ENCODE data around the gene HLA-B.
"Not testable (repeated sequence)": the region's sequence is repeated elsewhere in the genome, so short reads cannot be mapped to it uniquely, and the experiment has no call there.

The HLA-B gene

GRCh38 chr6:31381666-31382065 is 24.7 kb upstream of the HLA-B start:
- no peak for DNase-seq

DNA sequence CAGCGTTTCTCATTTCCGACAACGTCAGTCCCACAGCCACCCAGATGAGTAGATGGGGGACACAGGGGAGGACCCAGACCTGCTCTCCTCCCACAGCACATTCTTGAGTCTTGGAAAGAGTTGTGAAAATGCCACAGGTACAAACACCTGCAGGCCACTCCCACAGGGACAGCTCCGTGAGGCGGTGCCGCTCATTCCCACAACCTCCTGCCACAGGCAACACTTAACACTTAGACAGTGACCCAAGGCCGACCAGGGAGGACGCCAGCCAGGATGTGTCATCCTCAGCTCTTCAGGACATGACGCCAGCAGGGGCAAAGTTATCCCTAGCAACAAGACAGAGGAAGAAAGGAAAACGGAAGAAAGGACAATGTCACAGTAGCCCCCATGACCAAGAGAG is 22.9 kb upstream of the HLA-B start:
- no peak for DNase-seq

DNA sequence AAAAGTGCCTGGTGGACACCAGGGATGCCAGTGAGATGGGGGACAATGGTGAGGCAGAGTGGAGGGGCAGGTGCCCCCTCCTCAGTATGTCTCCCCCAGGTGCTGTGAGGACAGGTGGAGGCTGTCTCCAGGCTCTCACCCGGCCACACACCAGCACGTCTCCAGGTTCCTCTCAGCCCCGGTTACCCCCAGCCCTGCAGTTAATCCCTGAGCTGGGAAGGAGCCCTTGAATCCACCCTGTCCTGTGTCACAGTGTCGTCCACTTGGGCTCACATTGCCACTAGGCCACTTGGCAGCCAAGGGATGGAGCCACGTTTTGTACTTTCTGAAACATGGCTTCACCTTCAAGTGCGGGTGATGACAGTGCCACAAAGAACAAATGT is 21.7 kb upstream of the HLA-B start:
- no peak for DNase-seq

GRCh38 chr6:31378062-31378720 is 21.2 kb upstream of the HLA-B start:
- no peak for DNase-seq

GRCh38 chr6:31377029-31377428 is 20.1 kb upstream of the HLA-B start:
- DNase-seq, result no peak

DNA sequence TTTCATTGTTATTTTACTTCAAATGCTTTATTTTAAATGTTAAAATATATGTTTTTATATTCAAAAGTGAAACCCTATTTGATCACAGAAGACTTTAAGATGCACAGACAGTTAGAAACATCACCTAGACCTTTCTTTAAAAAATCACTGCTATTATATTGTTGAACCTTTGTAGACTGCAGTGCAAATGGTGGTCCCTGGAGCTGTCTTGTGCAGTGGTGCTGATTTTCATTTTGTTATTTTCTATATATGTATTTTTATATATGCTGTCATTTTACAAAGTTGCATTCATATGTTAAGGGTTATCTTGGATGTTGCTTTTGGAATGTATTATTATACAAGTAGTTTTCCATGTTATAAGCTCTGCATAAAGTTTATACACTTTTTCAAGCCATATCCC is 18.7 kb upstream of the HLA-B start:
- DNase-seq, result no peak

- DNase-seq, result not testable (repeated sequence)
Observed at GRCh38 chr6:31374118-31374517, 17.1 kb upstream of the HLA-B start.

DNA sequence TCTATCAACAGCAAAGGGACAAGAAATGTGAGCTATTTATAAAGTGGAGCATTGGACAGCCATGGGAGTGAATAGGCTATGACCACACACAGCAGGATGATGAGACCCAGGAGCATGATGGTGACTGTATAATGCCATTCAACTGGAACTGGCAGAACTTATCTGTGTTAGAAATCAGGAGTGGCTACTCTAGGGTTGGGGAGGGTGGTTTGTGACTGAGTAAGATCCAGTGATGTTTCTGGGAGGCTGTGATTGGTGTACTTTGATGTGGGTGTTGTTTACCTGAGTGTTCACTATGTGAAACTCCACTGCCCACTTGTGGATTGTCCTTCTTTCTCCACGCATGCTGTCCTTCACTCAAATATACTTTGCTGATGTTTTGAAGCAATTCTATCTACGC is 11.5 kb upstream of the HLA-B start:
- DNase-seq, result peak; percentile 21

DNA sequence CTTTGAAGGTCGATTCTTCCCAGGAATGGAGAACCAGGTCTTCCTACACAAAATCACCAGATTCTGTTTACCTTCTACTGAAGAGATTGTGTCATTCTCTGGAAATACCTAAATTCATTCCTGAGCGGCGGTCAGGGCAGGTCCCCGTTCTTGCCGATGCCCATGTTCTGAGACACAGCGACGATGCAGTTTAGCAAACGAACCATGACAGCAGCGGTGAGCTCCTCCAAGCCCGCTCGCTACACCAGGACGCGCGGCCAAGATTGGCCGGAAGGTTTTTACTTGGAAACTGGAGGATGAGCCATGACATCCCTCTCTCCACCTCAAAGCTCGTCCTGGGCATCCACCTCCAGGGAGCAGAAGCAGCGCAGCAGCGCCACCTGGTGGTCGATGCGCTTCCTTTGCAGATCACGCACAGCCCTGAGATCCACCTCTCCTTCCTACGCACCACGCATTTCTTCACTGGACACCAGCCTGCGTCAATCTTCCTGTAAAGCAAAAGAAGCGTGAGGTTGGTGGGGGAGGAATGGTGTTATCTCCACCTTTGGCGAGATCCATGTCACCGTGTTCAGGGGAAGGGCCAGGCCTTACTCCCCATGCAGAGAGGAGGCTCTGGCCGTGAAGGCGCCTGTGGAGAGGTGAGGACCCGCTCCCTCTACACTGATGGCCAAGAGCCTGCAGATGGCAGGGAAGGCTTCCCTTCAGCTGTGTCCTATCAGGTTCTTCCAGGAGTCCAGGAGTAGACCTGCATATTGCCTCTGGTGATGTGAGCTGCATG is 9.9 kb upstream of the HLA-B start:
- DNase-seq, result peak; percentile 74

DNA sequence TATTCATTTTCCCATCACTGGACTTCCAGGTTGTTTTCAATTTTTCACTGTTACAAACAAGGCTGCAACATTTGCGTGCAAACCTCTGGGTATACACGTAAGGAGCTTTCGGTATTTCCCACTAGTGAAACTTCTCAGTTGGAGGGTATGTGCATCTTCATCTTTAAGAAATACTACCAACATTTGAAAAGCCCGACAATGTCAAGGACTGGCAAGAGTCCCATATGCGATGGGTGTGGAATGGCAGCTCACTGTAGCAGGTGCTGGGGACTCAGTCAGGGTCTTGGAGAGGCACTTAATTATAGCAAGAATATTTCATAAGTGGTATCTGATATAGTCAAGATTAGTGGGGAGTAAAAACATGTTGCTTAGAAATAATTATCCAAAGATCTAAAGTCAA is 8.9 kb upstream of the HLA-B start:
- DNase-seq, result no peak

- DNase-seq, result no peak
Observed at GRCh38 chr6:31363811-31364210, 6.8 kb upstream of the HLA-B start.

GRCh38 chr6:31362751-31363150 is 5.8 kb upstream of the HLA-B start:
- no peak for DNase-seq

DNA sequence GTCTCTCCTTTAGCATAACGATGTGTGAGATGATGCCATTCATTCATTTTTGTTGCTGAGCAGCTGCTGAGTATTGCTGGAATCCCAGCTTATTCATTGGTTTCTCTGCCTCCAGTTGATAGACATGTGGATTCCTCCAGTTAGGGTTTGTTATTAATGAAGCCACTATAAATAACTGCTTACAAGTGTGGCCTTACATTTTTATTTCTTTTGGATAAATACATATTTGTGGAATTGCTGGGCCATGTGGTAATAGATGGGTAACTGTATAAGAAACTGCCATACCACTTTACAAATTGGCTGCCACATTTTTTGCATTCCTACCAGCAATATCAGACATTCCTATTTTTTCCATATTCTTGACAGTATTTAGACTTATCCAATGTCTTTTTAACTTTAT is 2.6 kb upstream of the HLA-B start:
- DNase-seq, result no peak

DNA sequence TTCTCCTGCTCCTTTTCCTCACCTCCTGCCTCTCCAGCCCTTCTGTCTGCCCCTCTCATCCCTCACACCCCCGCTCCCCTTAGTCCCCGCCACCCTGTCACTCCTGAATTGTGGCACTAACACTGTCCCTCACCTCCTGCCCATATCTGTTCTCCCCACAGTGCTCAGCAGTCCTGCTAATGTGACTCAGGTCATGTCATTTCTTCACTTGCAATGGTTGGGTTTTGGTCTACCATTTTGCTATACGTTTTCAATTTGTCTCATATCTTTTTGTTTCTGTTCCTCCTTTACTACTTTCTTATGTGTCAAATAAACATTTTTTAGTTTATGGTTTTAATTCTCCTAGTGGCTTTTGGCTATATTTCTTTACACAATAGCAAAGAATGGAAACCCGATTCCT is 1.3 kb upstream of the HLA-B start:
- no peak for DNase-seq

GRCh38 chr6:31357886-31358285 is 907 bp upstream of the HLA-B start:
- DNase-seq, result no peak

DNA sequence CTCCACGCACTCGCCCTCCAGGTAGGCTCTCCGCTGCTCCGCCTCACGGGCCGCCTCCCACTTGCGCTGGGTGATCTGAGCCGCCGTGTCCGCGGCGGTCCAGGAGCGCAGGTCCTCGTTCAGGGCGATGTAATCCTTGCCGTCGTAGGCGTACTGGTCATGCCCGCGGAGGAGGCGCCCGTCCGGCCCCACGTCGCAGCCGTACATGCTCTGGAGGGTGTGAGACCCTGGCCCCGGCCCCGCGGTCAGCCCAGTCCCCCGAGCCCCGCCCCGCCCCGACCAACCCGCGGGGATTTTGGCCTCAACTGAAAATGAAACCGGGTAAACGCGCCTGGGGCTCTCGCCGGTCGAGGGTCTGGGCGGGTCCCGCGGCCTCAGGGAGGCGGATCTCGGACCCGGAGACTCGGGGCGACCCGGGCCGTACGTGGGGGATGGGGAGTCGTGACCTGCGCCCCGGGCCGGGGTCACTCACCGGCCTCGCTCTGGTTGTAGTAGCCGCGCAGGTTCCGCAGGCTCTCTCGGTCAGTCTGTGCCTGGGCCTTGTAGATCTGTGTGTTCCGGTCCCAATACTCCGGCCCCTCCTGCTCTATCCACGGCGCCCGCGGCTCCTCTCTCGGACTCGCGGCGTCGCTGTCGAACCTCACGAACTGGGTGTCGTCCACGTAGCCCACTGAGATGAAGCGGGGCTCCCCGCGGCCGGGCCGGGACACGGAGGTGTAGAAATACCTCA is 598 bp downstream of the HLA-B start:
- DNase-seq, result no peak

- DNase-seq, result no peak
Observed at GRCh38 chr6:31355583-31355948, 1.4 kb downstream of the HLA-B start.

- DNase-seq, result no peak
Observed at GRCh38 chr6:31354864-31355582, 2.0 kb downstream of the HLA-B start.

GRCh38 chr6:31354158-31354863 is 2.7 kb downstream of the HLA-B start:
- no peak for DNase-seq

DNA sequence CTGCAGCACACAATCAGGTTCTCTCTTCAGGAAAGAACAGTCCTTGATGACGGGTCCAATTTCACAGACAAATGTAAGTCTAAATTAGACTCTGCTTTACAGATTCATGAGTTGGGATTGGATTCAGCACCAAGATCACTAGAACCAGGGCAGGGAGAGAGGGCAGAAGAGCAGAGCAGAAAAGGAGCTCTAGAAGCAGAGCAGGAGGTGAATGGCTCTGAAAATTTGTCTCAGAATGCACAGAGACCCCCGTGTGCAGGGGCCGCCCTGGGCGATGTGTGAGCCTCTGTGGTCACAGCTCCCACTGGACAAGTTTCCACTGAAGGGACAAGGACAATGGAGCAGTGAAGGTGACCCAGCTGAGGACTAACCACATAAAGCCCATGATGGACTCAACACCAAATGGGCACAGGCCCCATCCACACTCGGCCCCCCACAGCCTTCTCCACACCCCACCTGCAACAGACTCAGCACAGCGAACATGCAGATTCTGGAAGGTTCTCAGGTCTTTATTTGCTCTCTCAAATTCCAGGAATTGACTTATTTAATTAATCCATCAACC is 3.5 kb downstream of the HLA-B start:
- no peak for DNase-seq

- no peak for DNase-seq
Observed at GRCh38 chr6:31352683-31353383, 4.1 kb downstream of the HLA-B start.

DNA sequence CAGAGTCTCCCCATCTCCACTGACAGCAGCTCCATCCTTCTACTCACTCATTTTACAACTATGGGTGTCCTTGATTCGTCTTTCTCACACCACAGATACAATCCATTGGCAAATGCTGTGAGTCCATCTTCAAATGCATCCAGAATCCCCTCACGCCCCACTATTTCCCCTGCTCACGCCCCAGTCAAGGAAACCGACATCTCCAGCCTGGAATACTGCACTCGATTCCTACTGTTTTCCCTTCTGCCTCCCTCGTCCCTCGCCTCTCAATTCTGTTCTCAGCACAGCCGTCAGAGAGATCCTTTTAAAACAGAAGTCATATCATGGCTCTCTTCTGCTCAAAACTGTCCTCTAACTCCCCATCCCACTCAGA is 4.7 kb downstream of the HLA-B start:
- no peak for DNase-seq

All from kidney glomerular epithelial cell (primary cell).